Thyroid gland (tissue), 4 donors: ENCODE measurements around the gene FBXO44.

Experiments
- POLR2A ChIP-seq, 2 donors: fragments of 450-650 bp; IDR thresholded peaks; one replicate each; pipeline ENCODE4 v1.6.1; 2017; ENCODE audit warnings: antibody characterized with exemption in 2 of 2, mild to moderate bottlenecking in 2 of 2, moderate library complexity in 1 of 2
- TF ChIP-seq, protein P1 (sequence below), 6 experiments: fragments of 200-600 bp in 3 of 6; fragments of 450-650 bp in 3 of 6; sonication (generic) in 3 of 6; IDR thresholded peaks; one replicate each; pipeline ENCODE4 v1.5.1; 2016 to 2019; ENCODE audit warnings: antibody characterized with exemption in 6 of 6, mild to moderate bottlenecking in 2 of 6, inconsistent platforms in 1 of 6, moderate library complexity in 1 of 6

DNA sequence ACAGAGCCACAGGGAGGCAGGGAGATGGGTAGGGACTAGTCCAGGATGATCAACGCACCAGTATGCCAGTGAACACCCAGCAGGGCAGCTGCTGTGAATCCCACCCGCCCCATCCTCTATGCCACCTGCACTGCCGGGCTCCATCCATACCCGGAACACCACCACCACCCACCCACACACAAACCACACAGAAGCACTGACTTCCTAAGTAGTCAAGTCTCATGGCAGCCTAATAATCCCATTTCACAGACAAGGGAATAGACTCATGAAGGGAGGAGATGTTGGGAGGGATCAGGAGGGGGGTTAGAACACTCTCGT lies 43.2 kb downstream of the FBXO44 start:
- no peak for TF ChIP-seq POLR2A (IDR thresholded peaks at IDR 0.05)
- TF ChIP-seq, protein P1, sequence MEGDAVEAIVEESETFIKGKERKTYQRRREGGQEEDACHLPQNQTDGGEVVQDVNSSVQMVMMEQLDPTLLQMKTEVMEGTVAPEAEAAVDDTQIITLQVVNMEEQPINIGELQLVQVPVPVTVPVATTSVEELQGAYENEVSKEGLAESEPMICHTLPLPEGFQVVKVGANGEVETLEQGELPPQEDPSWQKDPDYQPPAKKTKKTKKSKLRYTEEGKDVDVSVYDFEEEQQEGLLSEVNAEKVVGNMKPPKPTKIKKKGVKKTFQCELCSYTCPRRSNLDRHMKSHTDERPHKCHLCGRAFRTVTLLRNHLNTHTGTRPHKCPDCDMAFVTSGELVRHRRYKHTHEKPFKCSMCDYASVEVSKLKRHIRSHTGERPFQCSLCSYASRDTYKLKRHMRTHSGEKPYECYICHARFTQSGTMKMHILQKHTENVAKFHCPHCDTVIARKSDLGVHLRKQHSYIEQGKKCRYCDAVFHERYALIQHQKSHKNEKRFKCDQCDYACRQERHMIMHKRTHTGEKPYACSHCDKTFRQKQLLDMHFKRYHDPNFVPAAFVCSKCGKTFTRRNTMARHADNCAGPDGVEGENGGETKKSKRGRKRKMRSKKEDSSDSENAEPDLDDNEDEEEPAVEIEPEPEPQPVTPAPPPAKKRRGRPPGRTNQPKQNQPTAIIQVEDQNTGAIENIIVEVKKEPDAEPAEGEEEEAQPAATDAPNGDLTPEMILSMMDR (IDR thresholded peaks at IDR 0.05) = no peak
